HEK293T (cell line): Measurements from ENCODE around the gene ANKRD33B.
"Not testable (repeated sequence)": the region's sequence is repeated elsewhere in the genome, so short reads cannot be mapped to it uniquely, and the experiment has no call there.

Source experiments
- CTCF ChIA-PET: fragments of 350-600 bp; formaldehyde crosslinking; extraction: SDS; loops from one replicate; lab custom pipeline; 2021; ENCODE audit warnings: antibody characterized with exemption, inconsistent platforms; lab: Yijun Ruan, JAX
- POLR2A ChIA-PET: fragments of 350-600 bp; formaldehyde crosslinking; extraction: SDS; loops from one replicate; lab custom pipeline; 2020; ENCODE audit warnings: antibody characterized with exemption, inconsistent platforms; lab: Yijun Ruan, JAX
- DNase-seq: peaks from one replicate; pipeline ENCODE4 v3.0.0; 2012; ENCODE audit warnings: mixed read lengths; ENCODE audit errors: extremely low spot score
- ARNT ChIP-seq: fragments of 450-650 bp; IDR thresholded peaks from 2 replicates; pipeline ENCODE4 v1.6.1; 2017; ENCODE audit warnings: mild to moderate bottlenecking
- BHLHE40 ChIP-seq: fragments of 450-650 bp; IDR thresholded peaks from 2 replicates; pipeline ENCODE4 v1.6.1; 2016; ENCODE audit warnings: mild to moderate bottlenecking, moderate library complexity, borderline replicate concordance
- CTBP1 ChIP-seq: fragments of 450-650 bp; IDR thresholded peaks from 2 replicates; pipeline ENCODE4 v1.6.1; 2016; ENCODE audit warnings: borderline replicate concordance
- ELF4 ChIP-seq: fragments of 450-650 bp; IDR thresholded peaks from 2 replicates; pipeline ENCODE4 v1.6.1; 2017; ENCODE audit warnings: antibody characterized with exemption
- FOXA1 ChIP-seq: fragments of 450-650 bp; IDR thresholded peaks from 2 replicates; pipeline ENCODE4 v1.6.1; 2016; ENCODE audit warnings: mild to moderate bottlenecking
- FOXK2 ChIP-seq: fragments of 450-650 bp; IDR thresholded peaks from 2 replicates; pipeline ENCODE4 v1.6.1; 2016; ENCODE audit warnings: mild to moderate bottlenecking
- FOXM1 ChIP-seq: fragments of 450-650 bp; IDR thresholded peaks from 2 replicates; pipeline ENCODE4 v1.6.1; 2017; ENCODE audit warnings: mild to moderate bottlenecking, borderline replicate concordance
- HDGF ChIP-seq: fragments of 450-650 bp; IDR thresholded peaks from 2 replicates; pipeline ENCODE4 v1.6.1; 2017; ENCODE audit warnings: antibody characterized with exemption, borderline replicate concordance
- L3MBTL2 ChIP-seq: fragments of 450-650 bp; conservative IDR thresholded peaks from 2 replicates; pipeline ENCODE4 v1.6.1; 2016; ENCODE audit warnings: mild to moderate bottlenecking
- LEF1 ChIP-seq: fragments of 450-650 bp; IDR thresholded peaks from 2 replicates; pipeline ENCODE4 v1.6.1; 2017; ENCODE audit warnings: mild to moderate bottlenecking, borderline replicate concordance
- NFRKB ChIP-seq: fragments of 450-650 bp; IDR thresholded peaks from 2 replicates; pipeline ENCODE4 v1.6.1; 2016; ENCODE audit warnings: mild to moderate bottlenecking, moderate library complexity
- SP1 ChIP-seq: fragments of 450-650 bp; IDR thresholded peaks from 2 replicates; pipeline ENCODE4 v1.6.1; 2017
- SUZ12 ChIP-seq: fragments of 450-650 bp; IDR thresholded peaks from 2 replicates; pipeline ENCODE4 v1.6.1; 2016; ENCODE audit warnings: mild to moderate bottlenecking
- TARDBP ChIP-seq: fragments of 450-650 bp; IDR thresholded peaks from 2 replicates; pipeline ENCODE4 v1.6.1; 2016
- ZNF384 ChIP-seq: fragments of 450-650 bp; IDR thresholded peaks from 2 replicates; pipeline ENCODE4 v1.6.1; 2016

Gene ANKRD33B

DNA sequence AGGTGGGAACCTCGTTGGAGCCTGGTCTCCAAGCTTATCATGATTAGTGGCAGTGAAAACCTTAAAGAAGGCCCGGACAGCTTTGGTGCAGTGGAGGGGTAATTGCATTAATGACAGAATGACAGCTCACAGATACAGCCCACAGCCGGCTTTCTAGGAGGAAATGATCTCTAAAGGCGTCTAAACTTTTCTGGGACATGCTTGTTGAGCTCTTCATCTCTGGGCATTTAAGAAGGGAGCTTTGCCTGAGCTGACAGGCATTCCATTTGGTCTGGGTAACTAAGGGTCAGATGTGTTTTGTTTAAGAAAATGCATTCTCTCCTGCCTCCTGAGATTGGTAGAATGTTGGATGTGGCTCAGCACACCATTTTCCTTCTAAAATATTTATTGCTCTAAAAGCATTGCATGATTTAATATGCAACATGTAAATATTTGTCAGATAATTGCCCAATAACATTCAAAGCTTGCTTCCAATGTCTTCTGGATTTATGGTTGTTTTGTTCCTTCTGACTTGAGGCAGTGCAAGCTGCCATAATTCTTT is 4.0 kb downstream of the ANKRD33B start:
- no peak for DNase-seq
- CTCF ChIA-PET = interaction anchor here (0.7 to 1.0 kb wide), 3 partner anchors 8 to 395 kb away, joined by 3 read pairs; no protein-coding TSS in a partner anchor
- TF ChIP-seq HDGF = no peak
- no peak for TF ChIP-seq LEF1
- TF ChIP-seq ZNF384 = no peak
- no peak for TF ChIP-seq ELF4
- no peak for TF ChIP-seq CTBP1
- TF ChIP-seq BHLHE40 = no peak
- TF ChIP-seq NFRKB = no peak
- TF ChIP-seq SP1 = no peak
- no peak for TF ChIP-seq ARNT
- POLR2A ChIA-PET = interaction anchor here (1.2 kb wide), 2 partner anchors 9 to 10 kb away, joined by 3 to 5 read pairs; no protein-coding TSS in a partner anchor

DNA sequence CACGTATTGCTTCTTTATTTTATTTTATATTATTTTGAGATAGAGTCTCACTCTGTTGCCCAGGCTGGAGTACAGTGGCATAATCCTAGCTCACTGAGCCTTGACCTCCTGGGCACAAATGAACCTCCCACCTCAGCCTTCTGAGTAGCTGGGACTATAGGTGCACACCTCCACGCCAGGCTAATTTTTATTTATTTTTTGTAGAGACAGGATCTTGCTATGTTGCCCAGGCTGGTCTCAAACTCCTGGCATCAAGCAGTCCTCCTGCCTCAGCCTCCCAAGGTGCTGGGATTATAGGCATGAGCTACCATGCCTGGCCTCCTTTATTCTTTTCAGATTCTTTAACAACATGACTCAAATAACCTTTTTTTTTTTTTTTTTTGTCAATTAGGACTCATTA is 6.7 kb downstream of the ANKRD33B start:
- POLR2A ChIA-PET = not testable (repeated sequence)

GRCh38 chr5:10572451-10572850 is 8.6 kb downstream of the ANKRD33B start:
- ChIA-PET CTCF (no interaction called here), POLR2A (no interaction called here)
- no peak for DNase-seq

More for the DNA sequence above, 6.7 kb downstream of the ANKRD33B start:
- CTCF ChIA-PET = interaction anchor here (0.7 to 0.9 kb wide), 2 partner anchors 57 to 103 kb away, joined by 3 to 7 read pairs; no protein-coding TSS in a partner anchor
- DNase-seq = not testable (repeated sequence)

DNA sequence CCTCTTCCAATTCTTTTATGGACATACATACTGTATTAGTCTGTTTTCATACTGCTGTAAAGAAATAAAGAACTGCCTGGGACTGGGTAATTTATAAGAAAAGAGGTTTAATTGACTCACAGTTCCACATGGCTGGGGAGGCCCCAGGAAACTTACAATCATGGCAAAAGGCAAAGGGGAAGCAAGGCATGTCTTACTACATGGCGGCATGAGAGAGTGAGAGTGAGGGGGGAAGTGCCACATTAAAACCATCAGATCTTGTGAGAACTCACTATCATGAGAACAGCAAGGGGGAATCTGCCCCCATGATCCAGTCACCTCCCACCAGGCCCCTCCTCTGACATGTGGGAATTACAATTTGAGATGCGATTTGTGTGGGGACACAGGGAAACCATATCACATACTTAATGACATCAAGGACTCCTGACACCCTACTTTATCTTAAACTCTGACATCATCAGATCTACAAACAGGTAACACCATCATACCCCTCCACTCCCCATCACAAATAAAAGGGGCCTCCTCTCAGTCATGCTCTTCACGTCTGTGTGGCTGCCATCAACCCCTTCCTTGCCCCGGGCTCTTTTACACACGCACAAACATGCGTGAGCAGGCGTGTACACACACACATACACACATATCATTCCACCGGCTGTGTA is 9.7 kb downstream of the ANKRD33B start:
- CTCF ChIA-PET = no interaction called here
- POLR2A ChIA-PET = no interaction called here
- no peak for DNase-seq
- TF ChIP-seq L3MBTL2 (no peak), ELF4 (no peak), NFRKB (no peak)

More at GRCh38 chr5:10572451-10572850, 8.6 kb downstream of the ANKRD33B start:
- TF ChIP-seq LEF1 (no peak), SUZ12 (no peak), ARNT (no peak), L3MBTL2 (no peak), ELF4 (no peak), FOXM1 (no peak), ZNF384 (no peak), NFRKB (no peak), FOXK2 (no peak), HDGF (no peak)

DNA sequence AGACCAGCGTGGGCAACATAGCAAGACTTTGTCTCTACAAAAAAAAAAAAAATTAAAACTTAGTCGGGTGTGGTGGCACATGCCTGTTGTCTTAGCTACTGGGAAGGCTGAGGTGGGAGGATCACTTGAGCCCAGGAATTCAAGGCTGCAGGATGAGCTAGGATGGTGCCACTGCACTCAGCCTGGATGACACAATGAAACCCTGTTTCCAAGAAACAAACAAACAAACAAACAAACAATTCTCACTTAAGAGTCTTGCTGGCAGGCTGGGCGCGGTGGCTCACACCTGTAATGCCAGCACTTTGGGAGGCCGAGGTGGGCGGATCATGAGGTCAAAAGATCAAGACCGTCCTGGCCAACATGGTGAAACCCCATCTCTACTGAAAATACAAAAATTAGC is 11.0 kb downstream of the ANKRD33B start:
- DNase-seq, POLR2A ChIA-PET: not testable (repeated sequence)
- CTCF ChIA-PET = interaction anchor here (0.5 kb wide), 1 partner anchor 295 kb away, joined by 3 read pairs; no protein-coding TSS in a partner anchor

DNA sequence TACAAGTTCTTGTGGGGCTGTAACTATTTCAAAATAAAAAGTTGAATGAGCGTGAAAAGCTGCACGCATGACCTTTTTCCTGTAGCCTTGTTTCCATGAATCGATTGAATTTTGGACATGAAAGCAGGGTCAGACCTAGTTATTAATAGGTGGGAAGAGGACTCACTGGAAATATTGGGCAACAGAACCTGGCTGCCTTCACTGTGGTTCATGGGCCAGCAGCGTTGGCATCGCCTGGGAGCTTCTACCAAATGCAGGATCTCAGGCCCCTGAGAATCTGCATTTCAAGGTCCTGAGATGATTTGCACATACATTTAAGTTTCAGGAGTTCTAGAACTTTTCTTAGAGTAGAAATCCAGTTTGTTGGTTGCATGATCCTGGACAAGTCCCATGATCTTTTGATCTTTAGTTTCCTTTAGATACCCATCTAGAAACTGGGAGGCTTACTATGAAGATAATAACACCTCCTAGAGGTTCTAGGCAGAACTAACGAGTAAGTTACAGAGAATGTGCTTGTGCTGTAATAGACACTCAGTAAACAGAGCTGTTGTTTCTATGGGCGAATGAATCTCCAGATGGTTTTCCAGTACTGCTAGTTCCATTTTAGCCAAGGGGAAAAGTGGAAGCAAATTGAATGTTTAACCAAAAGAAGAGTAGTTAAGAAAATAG is 12.4 kb downstream of the ANKRD33B start:
- ChIA-PET POLR2A (interaction anchor here (1.0 to 1.2 kb wide), 2 partner anchors 9 to 12 kb away, joined by 3 read pairs; partner anchors contain the start of gene ANKRD33B), CTCF (interaction anchor here (0.6 to 2.5 kb wide), 5 partner anchors 9 to 51 kb away, joined by 3 to 10 read pairs (median 3); no protein-coding TSS in a partner anchor)
- no peak for TF ChIP-seq L3MBTL2
- TF ChIP-seq BHLHE40 = no peak
- no peak for TF ChIP-seq FOXA1
- TF ChIP-seq FOXK2 = no peak
- TF ChIP-seq SUZ12 = no peak
- TF ChIP-seq NFRKB = no peak
- no peak for TF ChIP-seq ELF4
- no peak for TF ChIP-seq CTBP1
- TF ChIP-seq HDGF = no peak
- no peak for TF ChIP-seq ZNF384
- TF ChIP-seq TARDBP = no peak
- no peak for TF ChIP-seq ARNT
- TF ChIP-seq SP1 = no peak
- no peak for DNase-seq

- TF ChIP-seq NFRKB (no peak), HDGF (no peak), ARNT (no peak), SP1 (no peak)
- CTCF ChIA-PET = interaction anchor here (0.8 to 2.5 kb wide), 3 partner anchors 9 to 50 kb away, joined by 3 to 10 read pairs (median 3); no protein-coding TSS in a partner anchor
- POLR2A ChIA-PET = interaction anchor here (1.2 to 1.5 kb wide), 2 partner anchors 9 to 12 kb away, joined by 3 read pairs; no protein-coding TSS in a partner anchor
- no peak for DNase-seq
These were observed 12.9 kb downstream of the ANKRD33B start for GRCh38 chr5:10576790-10577189.
